IPS-11a (cell line): ENCODE data around the gene TK1.
A peak's percentile ranks its signal among the peaks of the same experiment; 100 is the strongest.
"Not testable (repeated sequence)": the region's sequence is repeated elsewhere in the genome, so short reads cannot be mapped to it uniquely, and the experiment has no call there.

ENCODE experiments used
- H3K4me3 ChIP-seq: one replicate; pipeline ENCODE4 v1.5.1; 2013; ENCODE audit warnings: low read depth, low read length, control low read depth

TK1 gene

DNA sequence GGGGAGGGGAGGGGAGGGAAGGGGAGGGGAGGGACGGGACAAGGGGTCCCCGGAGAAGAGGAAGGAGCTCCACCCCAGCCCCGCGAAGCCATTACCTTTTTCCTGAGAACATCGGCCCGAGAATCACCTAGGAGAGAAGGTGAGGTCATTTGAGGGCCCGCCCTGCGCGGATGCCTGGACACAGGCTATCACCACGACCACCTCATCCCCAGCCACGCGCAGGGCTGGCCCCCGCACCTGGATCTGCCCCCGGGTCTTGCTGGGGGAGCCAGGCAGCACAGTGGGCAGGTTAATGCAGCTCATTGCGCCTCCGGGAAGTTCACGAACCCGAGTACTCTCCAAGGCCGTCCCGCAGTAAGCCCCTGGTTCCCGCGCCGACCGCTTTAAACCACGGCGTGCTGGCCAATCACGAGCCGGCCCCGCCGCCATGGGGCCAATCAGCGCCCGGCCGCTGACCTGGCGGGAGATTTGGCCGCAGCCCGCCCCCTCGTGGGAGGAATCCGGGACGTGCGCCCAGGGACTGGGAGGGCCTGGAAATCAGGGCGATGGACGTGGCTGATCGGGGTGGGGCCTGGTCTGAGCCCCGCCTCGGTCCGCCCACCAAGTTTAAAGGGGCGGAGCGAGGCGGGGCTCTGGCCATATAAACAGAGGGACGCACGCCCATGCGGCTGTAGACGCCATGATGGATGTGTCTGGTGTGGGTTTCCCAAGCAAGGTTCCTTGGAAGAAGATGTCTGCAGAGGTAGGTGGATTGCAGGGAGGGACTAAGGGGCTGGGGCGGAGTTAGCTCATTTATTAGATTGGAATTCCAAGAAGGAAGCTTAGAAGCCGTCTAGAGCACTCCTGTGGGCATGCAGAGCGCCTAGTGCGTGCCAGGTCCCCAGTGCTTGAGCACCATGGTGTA, at the start of gene TK1, which contains the start of gene AFMID:
Gene TK1, minus strand, starts transcription at position 361 of the 904 bp plus-strand sequence. Its CDS starts 58 bp downstream, at position 303.
Gene AFMID, plus strand, starts transcription at position 671 of the 904 bp plus-strand sequence. Its CDS starts 9 bp downstream, at position 680.
- H3K4me3 ChIP-seq: peak within 1 kb of the TSS; percentile 67

- no peak overlapping the region for H3K4me3 ChIP-seq
These were observed 49.0 kb upstream of the TK1 start for GRCh38 chr17:78235885-78236284.

- H3K4me3 ChIP-seq: not testable (repeated sequence)
These were observed 48.2 kb upstream of the TK1 start for GRCh38 chr17:78235022-78235421.

GRCh38 chr17:78234261-78234865, 47.5 kb upstream of the TK1 start:
- H3K4me3 ChIP-seq: no peak overlapping the region

DNA sequence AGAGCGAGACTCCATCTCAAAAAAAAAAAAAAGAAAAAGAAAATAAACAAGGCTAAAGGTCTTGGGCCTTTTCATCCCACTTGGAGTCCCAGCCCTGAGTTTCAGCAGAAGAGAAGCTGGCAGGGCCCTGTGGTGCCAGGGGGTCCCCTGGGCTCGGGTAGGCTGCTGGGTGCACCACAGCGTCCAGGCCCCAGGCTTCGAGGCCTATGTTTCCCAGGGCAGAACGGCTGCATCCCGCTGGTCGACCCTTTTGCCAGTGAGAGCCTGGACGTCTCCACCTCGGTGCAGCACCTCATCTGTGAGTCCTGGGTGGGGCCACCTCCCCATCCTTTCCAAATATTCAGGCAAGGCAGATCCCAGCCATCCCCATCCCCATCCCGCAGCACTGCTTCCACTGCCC, 46.8 kb upstream of the TK1 start:
- no peak overlapping the region for H3K4me3 ChIP-seq

DNA sequence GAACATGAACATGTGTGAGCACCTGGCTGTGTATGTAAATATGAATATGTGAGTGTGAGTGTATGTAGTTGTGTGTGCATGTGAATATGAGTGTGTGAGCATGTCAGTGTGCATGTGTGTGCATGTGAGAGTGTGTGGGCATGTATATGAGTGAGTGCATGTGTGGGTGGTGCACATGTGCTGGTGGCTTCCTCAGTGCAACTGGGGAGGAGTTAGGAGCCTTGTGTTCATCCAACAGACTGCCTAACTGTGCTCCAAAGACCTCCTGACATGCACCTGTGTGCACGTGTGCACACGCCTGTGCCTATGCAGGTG, 46.0 kb upstream of the TK1 start:
- no peak overlapping the region for H3K4me3 ChIP-seq

- peak overlapping the region; percentile 39 for H3K4me3 ChIP-seq
These were observed 45.4 kb upstream of the TK1 start for GRCh38 chr17:78231991-78232858.

DNA sequence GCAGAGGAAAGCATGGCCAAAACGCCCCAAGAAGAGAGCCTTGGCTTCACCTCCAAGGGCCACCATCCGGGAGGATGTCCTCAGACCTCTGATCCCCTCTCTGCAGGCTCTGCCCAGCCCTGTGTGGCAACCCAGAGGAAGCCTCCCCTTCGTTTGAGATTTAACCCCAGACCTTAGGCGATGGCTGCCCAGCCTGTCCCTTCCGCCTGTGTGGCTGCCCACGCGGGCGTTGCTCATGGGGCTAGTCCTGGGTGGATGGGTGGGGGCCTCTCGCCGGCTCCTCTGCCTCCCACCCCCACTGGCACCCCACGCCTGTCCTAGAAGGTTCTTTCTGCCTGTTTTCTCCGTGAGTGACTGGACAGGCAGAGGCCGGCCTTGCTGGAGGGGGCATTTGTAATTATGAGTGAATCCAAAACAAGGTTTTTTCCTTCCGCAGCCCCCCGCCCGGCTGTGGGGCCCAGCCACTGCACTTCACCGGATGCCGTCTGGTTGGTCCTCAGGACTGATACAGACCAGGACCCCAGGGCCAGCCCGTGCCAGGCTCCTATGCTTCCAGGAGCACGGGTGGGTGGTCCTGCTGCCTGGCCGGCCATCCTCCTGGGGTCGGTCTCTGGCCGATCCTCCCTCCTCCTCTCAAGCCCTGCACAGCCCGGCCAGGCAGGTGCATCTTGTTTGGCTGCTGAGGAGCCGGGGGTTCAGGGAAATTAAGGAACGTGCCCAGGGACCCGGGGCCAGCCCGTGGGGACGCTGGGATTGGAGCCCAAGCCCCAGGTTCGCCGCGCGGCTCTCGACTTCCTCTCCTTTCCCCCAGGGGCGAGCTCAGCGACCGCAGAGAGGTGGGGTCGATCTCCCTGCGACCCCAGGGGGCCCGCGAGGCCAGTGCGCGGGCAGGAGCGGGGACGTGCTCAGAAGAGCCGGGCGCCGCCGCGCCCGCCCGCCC, 44.4 kb upstream of the TK1 start, which contains the start of gene TMEM235:
Gene TMEM235, plus strand, starts transcription at position 636 of the 940 bp plus-strand sequence. CDS start 393 bp downstream, outside the sequence.
- peak within 1 kb of the TSS; percentile 39 for H3K4me3 ChIP-seq

GRCh38 chr17:78230252-78230962, 43.6 kb upstream of the TK1 start:
- no peak overlapping the region for H3K4me3 ChIP-seq

- H3K4me3 ChIP-seq: no peak overlapping the region
These were observed 41.3 kb upstream of the TK1 start for GRCh38 chr17:78228176-78228575.

DNA sequence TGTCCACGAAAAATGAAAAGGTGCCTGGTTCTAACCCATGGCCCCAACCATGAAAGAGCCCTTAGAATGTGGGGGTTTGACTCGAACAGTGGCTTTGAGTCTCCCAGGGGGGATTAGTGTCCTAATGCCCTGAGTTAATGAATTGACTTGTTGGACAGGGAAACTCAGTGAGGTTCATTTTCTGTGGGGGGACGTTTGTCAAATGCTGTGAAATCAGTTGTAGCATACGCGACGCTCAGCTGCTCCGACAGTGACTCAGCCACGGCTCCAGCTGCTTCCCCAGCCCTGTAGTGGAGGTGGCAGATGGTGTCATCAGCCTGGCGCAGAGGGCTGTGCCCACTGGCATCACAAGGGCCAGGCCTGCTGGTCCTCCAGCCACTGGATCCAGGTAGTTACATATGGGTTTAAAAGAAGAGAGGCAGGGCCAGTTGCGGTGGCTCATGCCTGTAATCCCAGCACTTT, 40.6 kb upstream of the TK1 start:
- no peak overlapping the region for H3K4me3 ChIP-seq

DNA sequence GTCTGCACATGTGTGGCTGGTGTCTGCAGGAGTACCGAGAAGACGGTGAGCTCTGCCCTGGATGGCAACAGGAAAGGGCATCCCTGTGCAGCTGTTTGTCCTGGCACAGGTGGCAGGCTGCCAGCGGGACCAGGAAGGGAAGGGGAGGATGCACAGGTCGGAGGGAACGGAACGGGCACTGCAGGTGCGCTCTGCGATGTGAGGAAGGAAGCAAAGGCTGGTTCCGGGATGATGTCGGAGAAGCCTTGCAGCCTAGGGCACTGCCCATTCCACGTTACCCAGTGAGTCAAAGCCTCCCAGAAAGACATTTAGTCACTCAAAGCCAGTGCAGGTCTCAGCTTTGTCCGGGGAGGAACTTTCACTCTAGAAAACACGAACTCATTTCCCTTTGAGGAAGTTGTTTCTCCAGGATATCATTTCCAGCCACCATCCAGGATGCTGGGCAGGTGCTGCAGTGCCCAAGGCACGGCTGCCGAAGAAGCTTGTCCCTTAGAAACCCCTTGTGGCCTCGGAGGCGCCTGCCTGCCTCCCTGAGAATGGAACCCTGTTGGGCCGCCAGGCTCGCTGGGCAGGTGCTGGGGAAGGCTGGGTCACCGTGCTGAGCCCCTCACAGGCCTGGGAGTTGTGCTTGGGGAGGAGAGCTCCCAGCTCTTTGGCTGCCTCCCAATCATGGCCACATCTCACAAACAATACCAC, 40.1 kb upstream of the TK1 start:
- H3K4me3 ChIP-seq: no peak overlapping the region

DNA sequence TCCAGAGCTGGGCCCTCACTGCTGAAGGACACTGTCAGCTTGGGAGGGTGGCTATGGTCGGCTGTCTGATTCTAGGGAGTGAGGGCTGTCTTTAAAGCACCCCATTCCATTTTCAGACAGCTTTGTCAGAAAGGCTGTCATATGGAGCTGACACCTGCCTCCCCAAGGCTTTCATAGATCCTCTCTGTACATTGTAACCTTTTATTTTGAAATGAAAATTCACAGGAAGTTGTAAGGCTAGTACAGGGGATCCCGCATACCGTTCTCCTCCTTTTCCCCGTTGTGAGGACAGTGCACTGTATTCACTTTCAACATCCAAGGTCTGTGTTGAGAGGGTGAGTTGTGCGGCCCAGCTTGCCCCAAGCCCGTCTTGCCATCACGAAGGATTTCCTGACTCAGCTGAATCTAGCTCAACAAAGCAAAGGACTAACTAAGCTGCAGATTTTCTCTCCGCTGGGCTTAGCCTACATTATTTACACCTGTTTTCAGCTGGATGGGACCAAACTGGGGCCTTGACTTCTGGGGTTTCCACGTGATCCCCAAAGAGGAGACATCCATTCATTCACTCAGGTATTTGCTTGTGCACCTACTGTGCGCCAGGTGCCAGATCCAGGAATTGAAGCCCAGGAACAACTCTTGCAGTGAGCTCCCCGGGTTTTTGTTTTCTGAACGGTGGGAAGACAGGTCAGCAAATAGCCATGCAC, 39.4 kb upstream of the TK1 start:
- H3K4me3 ChIP-seq: no peak overlapping the region

GRCh38 chr17:78225088-78225865, 38.4 kb upstream of the TK1 start:
- no peak overlapping the region for H3K4me3 ChIP-seq

- H3K4me3 ChIP-seq: no peak overlapping the region
These were observed 37.6 kb upstream of the TK1 start for GRCh38 chr17:78224231-78225087.

GRCh38 chr17:78223765-78224164, 36.9 kb upstream of the TK1 start:
- no peak overlapping the region for H3K4me3 ChIP-seq
